Dermis blood vessel endothelial cell (primary cell): ENCODE measurements around the gene ARHGEF18. TPM values are rescaled to one million over a fixed set of nuclear protein-coding genes. Genes with fewer than 3 reads are reported as not detected.
"Not testable (repeated sequence)": the region's sequence is repeated elsewhere in the genome, so short reads cannot be mapped to it uniquely, and the experiment has no call there.

Experiments used
- DNase-seq: peaks from one replicate; pipeline ENCODE4 v3.0.0; 2010
- total RNA-seq: library from RNA; depleted of rRNA; stranded (reverse); fragments of >200 nt; gene quantifications from 2 replicates; pipeline ENCODE4 v1.2.3, GENCODE V29; 2014

ARHGEF18 gene
- total RNA-seq, 1 donor from 2014 or later = 37.8 TPM

- DNase-seq = no peak
Measured at GRCh38 chr19:7349231-7349591, 474 bp downstream of the ARHGEF18 start.

GRCh38 chr19:7349961-7350711, 1.4 kb downstream of the ARHGEF18 start:
- DNase-seq = no peak

GRCh38 chr19:7351861-7352260, 3.1 kb downstream of the ARHGEF18 start:
- no peak for DNase-seq

GRCh38 chr19:7355151-7355820, 6.5 kb downstream of the ARHGEF18 start:
- no peak for DNase-seq

- no peak for DNase-seq
Measured at GRCh38 chr19:7355871-7356270, 7.1 kb downstream of the ARHGEF18 start.

- DNase-seq = no peak
Measured at GRCh38 chr19:7356899-7357627, 8.3 kb downstream of the ARHGEF18 start.

- DNase-seq = no peak
Measured at GRCh38 chr19:7358102-7358597, 9.4 kb downstream of the ARHGEF18 start.

- no peak for DNase-seq
Measured at GRCh38 chr19:7360393-7360984, 11.8 kb downstream of the ARHGEF18 start.

- no peak for DNase-seq
Measured at GRCh38 chr19:7363225-7363624, 14.5 kb downstream of the ARHGEF18 start.

GRCh38 chr19:7366701-7367420, 18.1 kb downstream of the ARHGEF18 start:
- peak; percentile 63 for DNase-seq

GRCh38 chr19:7368456-7368855, 19.7 kb downstream of the ARHGEF18 start:
- DNase-seq = no peak

- not testable (repeated sequence) for DNase-seq
Measured at GRCh38 chr19:7368866-7369265, 20.1 kb downstream of the ARHGEF18 start.

- peak; percentile 18 for DNase-seq
Measured at GRCh38 chr19:7370546-7370945, 21.8 kb downstream of the ARHGEF18 start.

GRCh38 chr19:7371001-7371400, 22.3 kb downstream of the ARHGEF18 start:
- DNase-seq = no peak

GRCh38 chr19:7372810-7373209, 24.1 kb downstream of the ARHGEF18 start:
- DNase-seq = no peak

- DNase-seq = no peak
Measured at GRCh38 chr19:7373862-7374261, 25.1 kb downstream of the ARHGEF18 start.

GRCh38 chr19:7376151-7376852, 27.6 kb downstream of the ARHGEF18 start:
- DNase-seq = no peak

GRCh38 chr19:7377196-7377595, 28.5 kb downstream of the ARHGEF18 start:
- DNase-seq = no peak

- DNase-seq = no peak
Measured at GRCh38 chr19:7381073-7381390, 32.3 kb downstream of the ARHGEF18 start.

- DNase-seq = no peak
Measured at GRCh38 chr19:7382694-7383093, 34.0 kb downstream of the ARHGEF18 start.

- no peak for DNase-seq
Measured at GRCh38 chr19:7383284-7383683, 34.5 kb downstream of the ARHGEF18 start.

- no peak for DNase-seq
Measured at GRCh38 chr19:7385062-7385461, 36.3 kb downstream of the ARHGEF18 start.
